ENCODE data around the gene CTH. TPM values are rescaled to one million over a fixed set of nuclear protein-coding genes. Genes with fewer than 3 reads are reported as not detected.

CTH gene
- total RNA-seq, 1 donor from 2014 or later: 5.0 TPM

DNA sequence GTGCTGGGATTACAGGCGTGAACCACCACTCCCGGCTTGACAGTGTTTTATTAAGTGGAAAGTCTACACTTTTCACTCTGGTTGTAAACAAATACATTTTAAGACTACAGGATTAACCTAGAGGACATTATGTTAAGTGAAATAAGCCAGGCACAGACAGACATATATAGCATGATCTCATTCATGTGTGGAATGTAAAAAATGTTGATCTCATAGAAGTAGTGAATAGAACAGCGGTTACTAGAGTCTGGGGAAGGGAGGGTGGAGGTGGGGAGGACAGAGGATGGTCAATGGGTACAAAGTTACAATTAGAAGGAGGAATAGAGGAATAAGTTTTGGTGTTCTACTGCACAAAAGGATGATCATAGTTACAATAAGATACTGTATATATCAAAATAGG lies 16.9 kb downstream of the CTH start:
- Histone ChIP-seq H3K9me3 (no peaks in the 10 kb centered on the region), H3K27me3 (ENCODE audit: low read depth) (no peaks in the 10 kb centered on the region), H3K36me3 (peaks cover 22% of the 10 kb centered on the region), H3K27ac (no peak overlapping the region), H3K4me3 (no peak overlapping the region), H3K4me1 (no peaks in the 10 kb centered on the region)
- DNase-seq: no peak
- no peak for ATAC-seq
- TF ChIP-seq, protein P1, sequence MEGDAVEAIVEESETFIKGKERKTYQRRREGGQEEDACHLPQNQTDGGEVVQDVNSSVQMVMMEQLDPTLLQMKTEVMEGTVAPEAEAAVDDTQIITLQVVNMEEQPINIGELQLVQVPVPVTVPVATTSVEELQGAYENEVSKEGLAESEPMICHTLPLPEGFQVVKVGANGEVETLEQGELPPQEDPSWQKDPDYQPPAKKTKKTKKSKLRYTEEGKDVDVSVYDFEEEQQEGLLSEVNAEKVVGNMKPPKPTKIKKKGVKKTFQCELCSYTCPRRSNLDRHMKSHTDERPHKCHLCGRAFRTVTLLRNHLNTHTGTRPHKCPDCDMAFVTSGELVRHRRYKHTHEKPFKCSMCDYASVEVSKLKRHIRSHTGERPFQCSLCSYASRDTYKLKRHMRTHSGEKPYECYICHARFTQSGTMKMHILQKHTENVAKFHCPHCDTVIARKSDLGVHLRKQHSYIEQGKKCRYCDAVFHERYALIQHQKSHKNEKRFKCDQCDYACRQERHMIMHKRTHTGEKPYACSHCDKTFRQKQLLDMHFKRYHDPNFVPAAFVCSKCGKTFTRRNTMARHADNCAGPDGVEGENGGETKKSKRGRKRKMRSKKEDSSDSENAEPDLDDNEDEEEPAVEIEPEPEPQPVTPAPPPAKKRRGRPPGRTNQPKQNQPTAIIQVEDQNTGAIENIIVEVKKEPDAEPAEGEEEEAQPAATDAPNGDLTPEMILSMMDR (IDR thresholded peaks at IDR 0.05): no peak
- intact Hi-C loops (cut with DNase I): no loop called here

- intact Hi-C loops (cut with DNase I): no loop called here
- ATAC-seq (no peak), DNase-seq (no peak)
- H3K36me3 ChIP-seq: peaks cover 30% of the 10 kb centered on the region
- no peaks in the 10 kb centered on the region for H3K9me3 ChIP-seq
- no peak overlapping the region for H3K4me3 ChIP-seq
- no peaks in the 10 kb centered on the region for H3K4me1 ChIP-seq
- H3K27me3 ChIP-seq (ENCODE audit: low read depth): no peaks in the 10 kb centered on the region
- TF ChIP-seq, protein P1 (IDR thresholded peaks at IDR 0.05): no peak
- no peak overlapping the region for H3K27ac ChIP-seq
Observed at GRCh38 chr1:70429219-70429618, 18.2 kb downstream of the CTH start.

GRCh38 chr1:70429757-70430156 lies 18.7 kb downstream of the CTH start:
- no peaks in the 10 kb centered on the region for H3K27me3 ChIP-seq (ENCODE audit: low read depth)
- H3K4me3 ChIP-seq: no peak overlapping the region
- TF ChIP-seq, protein P1 (IDR thresholded peaks at IDR 0.05): no peak
- ATAC-seq: no peak
- no peaks in the 10 kb centered on the region for H3K9me3 ChIP-seq
- no peaks in the 10 kb centered on the region for H3K4me1 ChIP-seq
- DNase-seq: no peak
- intact Hi-C loops (cut with DNase I): no loop called here
- H3K27ac ChIP-seq: no peak overlapping the region
- peaks cover 34% of the 10 kb centered on the region for H3K36me3 ChIP-seq

GRCh38 chr1:70431317-70431716 lies 20.2 kb downstream of the CTH start:
- Histone ChIP-seq H3K36me3 (peaks cover 46% of the 10 kb centered on the region), H3K27ac (no peak overlapping the region), H3K4me3 (no peak overlapping the region), H3K4me1 (no peaks in the 10 kb centered on the region), H3K27me3 (ENCODE audit: low read depth) (no peaks in the 10 kb centered on the region), H3K9me3 (no peaks in the 10 kb centered on the region)
- TF ChIP-seq, protein P1 (IDR thresholded peaks at IDR 0.05): no peak
- ATAC-seq (no peak), DNase-seq (no peak)
- intact Hi-C loops (cut with DNase I): no loop called here

DNA sequence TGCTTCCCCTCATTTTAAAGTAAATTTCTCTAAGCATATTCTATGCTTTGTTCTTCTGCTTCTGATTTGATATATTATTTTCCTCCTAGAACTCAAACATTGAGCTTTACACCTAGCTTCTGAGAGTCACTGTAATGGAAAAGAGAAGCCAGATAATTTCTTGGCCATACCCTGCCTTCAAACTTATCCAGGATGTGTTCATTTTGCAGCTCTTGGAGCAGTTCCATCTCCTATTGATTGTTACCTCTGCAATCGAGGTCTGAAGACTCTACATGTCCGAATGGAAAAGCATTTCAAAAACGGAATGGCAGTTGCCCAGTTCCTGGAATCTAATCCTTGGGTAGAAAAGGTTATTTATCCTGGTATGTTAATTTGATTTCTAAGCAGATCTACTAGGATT lies 20.8 kb downstream of the CTH start:
- H3K27me3 ChIP-seq (ENCODE audit: low read depth): no peaks in the 10 kb centered on the region
- TF ChIP-seq, protein P1 (IDR thresholded peaks at IDR 0.05): no peak
- H3K4me3 ChIP-seq: no peak overlapping the region
- intact Hi-C loops (cut with DNase I): no loop called here
- no peak for ATAC-seq
- H3K4me1 ChIP-seq: no peaks in the 10 kb centered on the region
- no peak for DNase-seq
- H3K9me3 ChIP-seq: no peaks in the 10 kb centered on the region
- H3K36me3 ChIP-seq: peaks cover 48% of the 10 kb centered on the region
- no peak overlapping the region for H3K27ac ChIP-seq

All from lower lobe of right lung (tissue), 2 donors.